Tongue (tissue), 2 donors: ENCODE data around the gene APBB1IP. TPM values are rescaled to one million over a fixed set of nuclear protein-coding genes. Genes with fewer than 3 reads are reported as not detected.
"Not testable (repeated sequence)": the region's sequence is repeated elsewhere in the genome, so short reads cannot be mapped to it uniquely, and the experiment has no call there.

ENCODE experiments used
- DNase-seq: peaks from one replicate; pipeline ENCODE4 v3.0.0-alpha.2; 2015
- total RNA-seq: library from RNA; depleted of rRNA; stranded (reverse); fragments of >200 nt; gene quantifications from one replicate; pipeline ENCODE4 v1.2.3, GENCODE V29; 2014

APBB1IP gene
- total RNA-seq, 1 donor from 2014 or later = 2.7 TPM

DNA sequence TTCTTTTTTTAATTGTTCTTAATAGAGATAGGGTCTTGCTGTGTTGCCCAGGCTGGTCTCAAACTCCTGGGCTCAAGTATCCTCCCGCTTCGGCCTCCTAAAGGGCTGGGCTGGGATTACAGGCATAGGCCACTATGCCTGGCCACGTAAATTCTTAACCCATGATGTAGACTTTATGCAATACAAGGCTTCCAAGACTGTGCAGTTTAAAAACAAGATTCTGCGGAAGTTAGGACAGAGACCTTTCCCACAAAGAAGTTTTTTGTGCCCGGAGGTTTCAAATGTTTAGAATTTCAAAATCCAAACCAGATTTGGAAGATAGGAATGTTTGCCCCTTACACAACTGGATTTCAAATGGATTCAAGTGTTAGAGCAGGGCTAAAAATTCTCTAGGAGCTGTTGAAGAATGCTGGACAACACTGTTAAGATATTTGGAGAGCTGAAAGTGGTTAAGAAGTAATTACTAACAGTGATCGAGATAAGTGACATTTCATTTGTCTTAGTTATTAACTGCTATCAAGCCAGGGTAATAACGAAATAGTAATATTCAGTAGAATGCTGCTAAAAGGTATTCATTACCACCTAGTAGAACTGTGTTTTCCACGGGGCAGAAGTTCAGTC, 7.4 kb downstream of the APBB1IP start:
- no peak for DNase-seq

DNA sequence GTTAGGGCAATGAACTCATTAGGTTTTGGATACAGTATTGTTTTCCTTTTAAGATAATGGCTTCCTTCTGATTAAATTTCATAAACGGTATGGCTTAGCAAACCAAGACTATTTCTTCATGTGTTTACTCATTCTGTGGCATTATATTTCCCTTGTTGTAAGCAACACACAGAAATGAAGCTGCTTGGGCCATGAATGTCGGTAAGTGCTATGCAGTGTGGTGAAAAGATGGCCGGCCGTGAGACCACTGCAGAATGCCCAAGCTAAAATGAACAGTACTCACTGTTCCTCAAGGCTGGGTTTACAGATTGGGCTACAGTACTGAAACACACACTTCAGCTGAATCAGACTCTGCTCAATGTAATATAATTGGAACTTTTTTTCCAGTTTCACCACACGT, 8.1 kb downstream of the APBB1IP start:
- DNase-seq = no peak

DNA sequence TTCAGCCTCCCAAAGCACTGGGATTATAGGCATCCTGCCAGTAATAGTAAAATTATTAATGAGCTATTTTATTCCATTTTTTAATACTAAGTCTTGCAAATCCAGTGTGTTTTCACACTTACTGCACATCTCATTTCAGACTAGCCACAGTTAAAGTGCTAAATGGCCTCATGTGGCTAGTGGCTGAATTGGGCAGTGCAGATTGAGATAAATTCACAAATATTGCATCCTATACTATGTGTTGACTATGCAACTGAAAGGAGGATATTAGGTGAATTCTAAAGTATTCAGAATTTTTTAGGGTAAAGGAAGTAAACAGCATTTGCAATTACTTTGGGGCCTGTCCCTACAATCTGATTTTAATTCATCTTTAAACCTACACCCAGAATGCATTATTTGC, 10.2 kb downstream of the APBB1IP start:
- DNase-seq = no peak

DNA sequence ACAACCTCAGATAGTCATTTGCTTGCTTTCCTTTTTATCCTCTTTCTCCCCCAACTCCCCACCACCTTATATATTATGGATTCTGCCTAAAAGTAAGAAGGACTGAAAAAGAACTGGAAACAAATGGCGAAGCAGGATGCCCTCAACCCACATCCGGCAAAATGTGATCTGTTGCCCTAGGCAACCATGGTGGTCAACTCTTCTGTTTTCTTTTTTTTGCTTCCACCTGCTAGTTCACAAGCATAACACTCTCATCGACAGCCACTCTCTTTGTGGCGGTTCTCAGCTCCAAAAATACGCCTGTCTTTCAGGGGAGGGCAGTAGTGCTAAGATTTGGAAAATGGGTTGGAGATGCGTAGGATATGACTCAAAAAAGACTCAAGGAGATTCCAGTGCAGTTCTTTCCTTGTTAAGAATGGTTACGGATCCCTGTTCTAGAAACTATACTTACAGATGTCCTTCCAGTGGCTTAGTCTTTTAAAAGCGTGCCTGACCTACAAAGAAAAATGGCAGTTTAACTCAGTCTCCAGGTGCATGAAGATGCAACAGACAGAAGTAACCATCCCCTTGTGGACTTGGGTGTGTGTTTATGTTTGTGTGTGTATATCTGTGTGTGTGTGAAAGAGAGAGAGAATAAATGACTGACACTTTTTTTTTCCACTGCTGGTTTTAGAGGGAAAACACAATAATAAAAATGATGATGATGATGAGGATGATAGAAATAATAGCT, 10.7 kb downstream of the APBB1IP start:
- no peak for DNase-seq

DNA sequence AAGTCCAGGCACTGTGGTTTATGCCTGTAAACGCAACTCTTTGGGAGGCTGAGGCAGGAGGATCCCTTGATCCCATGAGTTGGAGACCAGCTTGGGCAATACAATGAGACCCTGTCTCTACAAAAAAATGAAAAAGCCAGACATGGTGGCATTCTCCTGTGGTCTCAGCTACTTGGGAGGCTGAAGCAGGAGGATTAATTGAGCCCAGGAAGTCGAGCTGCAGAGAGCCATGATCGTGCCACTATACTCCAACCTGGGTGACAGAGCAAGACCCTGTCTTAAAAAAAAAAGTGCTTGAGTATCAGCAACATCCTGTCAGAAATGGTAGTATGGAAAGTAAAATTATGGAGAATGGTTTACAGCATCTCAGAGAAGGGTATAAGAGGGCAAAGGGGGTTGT, 11.6 kb downstream of the APBB1IP start:
- no peak for DNase-seq

DNA sequence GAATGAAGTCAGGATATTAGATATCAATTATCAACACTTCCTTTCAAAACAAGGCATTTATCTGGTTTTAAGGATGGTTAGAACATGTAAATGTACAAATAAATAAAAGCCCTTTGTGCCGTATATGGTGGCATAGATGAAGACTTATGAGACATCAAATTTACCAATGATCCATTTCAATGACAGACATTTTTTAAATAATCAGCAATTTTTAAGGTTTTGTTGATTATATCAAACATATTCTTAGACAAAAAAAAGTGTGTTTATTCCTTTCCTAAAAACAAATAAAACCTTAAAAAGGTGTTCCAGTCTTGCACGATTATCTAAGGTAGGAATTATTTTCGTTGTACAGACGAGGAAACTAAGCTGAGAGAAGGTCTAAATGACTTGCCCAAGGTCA, 13.8 kb downstream of the APBB1IP start:
- no peak for DNase-seq

DNA sequence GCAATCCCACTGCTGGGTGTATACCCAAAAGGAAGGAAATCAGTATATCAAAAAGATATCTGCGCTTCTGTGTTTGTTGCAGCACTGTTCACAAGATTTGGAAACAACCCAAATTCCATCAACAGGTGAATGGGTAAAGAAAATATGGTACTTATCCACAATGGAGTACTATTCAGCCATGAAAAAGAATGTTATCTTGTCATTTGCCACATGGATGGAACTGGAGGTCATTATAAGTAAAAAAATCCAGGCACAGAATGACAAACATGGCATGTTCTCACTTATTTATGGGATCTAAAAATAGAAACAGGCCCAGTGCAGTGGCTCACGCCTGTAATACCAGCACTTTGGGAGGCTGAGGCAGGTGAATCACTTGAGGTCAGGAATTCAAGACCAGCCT, 15.7 kb downstream of the APBB1IP start:
- no peak for DNase-seq

DNA sequence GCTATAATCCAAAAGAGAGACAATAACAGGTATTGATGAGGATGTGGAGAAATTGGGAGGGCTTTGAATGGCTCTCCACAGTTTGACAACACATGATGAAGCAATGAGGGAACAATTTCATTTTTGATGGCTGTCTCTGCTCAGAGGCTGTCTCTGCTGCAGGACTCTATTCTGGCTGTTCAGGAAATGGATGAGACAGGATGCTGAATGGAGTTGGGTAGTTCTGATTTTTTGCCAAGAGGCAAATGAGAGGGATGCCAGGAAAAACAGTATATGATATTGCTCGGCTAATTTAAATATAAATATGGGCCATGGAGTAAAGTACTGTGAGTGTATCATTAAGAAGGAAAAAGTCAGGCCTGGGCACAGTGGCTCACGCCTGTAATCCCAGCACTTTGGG, 16.8 kb downstream of the APBB1IP start:
- no peak for DNase-seq

DNA sequence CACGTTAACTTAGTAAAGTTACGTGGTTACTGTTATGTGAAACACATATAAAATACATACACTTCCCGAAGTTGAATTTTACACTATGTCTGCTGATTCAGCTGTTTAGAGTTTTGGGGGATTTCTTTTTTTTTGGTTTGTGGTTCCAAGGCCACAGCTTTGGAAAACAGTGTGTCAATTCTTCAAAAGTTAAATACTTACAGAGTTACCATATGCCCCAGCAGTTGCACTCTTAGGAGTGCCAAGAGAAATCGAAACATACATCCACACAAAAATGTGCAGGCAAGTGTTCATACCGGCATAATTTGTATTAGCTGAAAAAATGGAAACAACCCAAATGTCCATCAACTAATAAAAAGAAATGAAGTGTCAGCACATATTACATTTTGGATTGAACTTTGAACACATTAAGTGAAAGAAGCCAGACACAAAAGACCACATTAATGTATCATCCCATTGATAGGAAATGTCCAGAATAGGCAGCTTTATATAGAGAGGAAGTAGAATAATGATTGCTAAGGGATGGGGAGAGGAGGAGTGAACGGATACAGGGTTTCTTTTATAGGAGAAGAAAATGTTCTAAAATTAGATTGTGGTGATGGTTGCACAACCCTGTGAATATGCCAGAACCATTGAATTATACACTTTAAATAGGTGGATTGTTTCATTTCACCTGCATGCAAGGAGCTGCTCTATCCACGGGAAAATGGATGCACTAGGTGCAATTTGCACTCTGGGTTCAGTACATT, 17.6 kb downstream of the APBB1IP start:
- DNase-seq = no peak

DNA sequence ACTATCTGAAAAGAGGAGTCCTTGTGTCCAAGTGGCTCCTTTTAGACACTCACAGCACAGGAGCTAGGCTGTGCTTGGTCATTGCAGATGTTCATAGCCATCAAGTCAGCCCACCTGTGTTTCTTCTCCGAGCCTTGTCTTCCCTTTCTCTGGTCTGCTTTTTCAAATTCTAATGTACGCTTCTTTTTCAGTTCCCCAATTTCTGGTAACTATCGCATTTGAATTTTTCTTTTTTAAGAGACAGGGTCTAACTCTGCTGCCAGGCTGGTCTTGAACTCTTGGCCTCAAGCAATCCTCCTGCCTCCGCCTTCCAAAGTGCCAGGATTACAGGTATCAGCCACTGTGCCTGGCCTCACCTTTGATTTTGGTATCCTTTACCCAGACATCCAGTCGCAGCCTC, 18.9 kb downstream of the APBB1IP start:
- DNase-seq = no peak

DNA sequence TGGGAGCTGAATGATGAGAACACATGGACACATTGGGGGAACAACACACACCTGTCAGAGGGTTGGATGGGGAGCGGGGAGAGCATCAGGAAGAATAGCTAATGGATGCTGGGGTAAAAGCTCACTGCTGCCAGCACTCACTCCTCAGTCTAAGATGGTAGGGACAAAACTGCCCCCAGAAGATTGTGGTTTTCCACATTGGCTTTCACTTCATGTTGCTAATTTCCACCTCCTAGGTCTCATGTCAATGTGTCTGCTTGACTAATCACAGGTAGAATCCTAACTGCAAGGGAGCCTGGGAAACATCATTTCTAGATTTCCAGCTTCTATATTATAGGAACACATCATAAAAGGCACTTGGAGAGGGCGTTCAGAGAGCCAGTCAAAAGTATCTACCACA, 22.6 kb downstream of the APBB1IP start:
- no peak for DNase-seq

DNA sequence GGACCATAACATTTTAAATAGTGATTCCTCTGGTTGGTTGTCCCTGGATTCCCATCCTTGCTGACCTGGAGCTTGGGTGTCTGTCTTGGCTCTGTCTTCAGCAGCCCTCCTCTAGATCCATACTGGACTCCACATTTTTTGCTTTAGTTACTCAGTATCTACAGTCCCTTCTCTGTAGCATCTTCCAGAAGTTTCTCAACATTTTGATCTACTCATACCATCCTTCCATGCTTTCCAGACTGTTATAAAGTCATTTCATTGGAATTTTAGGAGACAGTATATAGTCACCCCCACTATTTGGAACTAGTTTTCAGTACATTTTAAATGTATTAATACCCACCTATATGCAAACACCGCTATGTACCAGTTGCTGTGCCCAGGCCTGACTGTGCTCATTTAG, 25.8 kb downstream of the APBB1IP start:
- no peak for DNase-seq

DNA sequence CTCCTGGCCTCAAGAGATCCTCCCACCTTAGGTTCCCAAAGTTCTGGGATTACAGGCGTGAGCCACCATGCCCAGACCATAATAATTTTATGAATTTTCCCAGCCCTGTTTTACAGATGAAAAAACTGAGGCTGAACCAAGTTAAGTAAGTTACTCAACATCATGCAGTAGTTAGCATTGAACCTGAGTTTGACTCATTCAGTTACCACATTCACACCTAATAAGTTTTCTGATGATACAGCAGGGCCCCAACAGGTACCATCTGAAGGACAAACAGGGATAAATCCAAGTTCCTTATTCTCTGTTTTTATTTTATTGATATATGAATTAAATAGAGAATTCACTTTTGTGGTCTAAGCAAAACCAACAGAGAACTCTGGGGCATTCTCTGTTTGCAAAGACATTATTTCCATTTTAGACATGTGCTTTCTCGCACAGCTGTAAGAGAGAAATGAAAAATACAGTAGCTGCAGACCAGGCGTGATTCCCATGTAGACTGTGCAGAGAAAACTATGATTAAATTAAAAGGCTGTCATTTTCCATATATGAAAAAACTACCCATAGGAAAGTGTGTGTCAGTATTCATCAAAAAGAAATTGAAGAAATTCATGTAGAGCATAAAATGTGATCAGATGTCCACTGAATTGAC, 26.6 kb downstream of the APBB1IP start:
- DNase-seq = no peak

DNA sequence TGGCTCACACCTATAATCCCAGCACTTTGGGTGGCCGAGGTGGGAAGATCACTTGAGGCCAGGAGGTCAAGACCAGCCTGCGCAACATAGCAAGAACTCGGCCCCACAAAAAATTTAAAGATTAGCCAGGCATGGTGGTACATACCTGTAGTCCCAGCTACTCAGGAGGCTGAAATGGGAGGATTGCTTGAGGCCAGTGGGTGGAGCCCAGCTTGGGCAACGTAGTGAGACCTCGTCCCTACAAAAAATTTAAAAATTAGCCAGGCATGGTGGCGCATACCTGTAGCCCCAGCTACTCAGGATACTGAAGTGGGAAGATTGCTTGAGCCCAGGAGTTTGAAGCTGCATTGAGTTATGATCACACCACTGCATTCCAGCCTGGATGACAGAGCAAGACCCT, 28.4 kb downstream of the APBB1IP start:
- DNase-seq = not testable (repeated sequence)

DNA sequence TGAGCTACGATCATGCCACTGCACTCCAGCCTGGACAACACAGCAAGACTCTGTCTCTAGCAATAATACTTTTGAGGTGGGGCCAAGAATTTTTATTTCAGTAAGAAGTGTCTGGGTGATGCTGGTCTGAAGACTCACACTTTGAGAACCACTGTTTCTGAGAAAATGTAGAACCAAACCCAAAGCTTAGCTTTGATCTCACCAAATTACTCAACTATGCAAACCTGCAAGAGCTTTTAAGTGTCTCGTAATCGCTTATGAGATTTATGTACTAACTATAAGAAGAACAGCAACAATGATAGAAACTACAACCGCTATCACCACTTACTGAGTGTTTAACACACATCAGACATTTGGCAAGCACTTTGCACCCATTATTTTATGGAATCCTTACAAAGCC, 29.5 kb downstream of the APBB1IP start:
- DNase-seq = no peak

DNA sequence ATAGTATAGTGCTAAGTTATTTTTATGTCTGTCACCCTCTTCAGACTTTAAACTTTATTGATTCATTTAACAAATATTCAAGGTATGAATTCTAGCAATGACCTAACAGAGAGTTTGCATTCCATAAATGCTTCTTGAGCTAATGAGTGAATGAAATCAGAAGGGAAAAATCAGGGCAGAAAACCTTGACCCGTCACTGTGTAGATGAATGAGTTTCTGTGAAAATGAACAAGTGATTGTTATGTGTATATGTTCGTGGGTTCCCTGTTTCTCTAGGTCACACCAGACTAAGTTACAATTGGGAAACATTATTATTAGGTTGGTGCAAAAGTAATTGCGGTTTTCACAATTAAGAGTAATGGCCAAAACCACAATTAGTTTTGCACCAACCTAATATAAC, 30.1 kb downstream of the APBB1IP start:
- no peak for DNase-seq

DNA sequence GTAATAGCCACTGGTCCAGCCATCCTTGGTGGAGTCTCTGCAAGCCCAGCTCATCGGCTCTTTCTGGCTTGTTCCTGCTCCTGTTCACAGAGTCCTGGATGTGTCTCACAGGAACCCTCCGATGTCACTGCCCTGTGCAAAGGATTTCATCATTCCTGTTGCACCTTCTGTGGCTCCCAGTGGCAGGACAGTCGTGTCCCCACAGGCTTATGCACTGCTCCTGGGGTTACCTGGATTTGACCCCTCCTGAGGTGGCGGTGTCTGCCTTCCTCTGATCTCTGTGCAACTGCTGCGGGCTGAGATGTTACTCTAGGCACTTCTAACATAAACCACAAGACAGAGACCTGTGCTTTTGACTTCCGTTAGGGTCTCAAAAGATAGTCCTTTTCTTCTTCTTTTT, 30.6 kb downstream of the APBB1IP start:
- no peak for DNase-seq

DNA sequence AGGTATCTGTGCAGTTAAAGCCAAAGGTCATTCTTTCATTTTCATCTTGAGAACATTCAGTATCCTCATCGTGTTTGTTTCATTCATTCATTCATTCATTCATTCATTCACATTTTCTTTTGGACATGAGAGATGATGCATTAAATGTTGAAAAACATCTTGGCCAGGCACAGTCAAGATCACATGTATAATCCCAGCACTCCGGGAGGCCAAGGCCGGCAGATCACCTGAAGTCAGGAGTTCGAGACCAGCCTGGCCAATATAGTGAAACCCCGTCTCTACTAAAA, 34.3 kb downstream of the APBB1IP start:
- DNase-seq = no peak

DNA sequence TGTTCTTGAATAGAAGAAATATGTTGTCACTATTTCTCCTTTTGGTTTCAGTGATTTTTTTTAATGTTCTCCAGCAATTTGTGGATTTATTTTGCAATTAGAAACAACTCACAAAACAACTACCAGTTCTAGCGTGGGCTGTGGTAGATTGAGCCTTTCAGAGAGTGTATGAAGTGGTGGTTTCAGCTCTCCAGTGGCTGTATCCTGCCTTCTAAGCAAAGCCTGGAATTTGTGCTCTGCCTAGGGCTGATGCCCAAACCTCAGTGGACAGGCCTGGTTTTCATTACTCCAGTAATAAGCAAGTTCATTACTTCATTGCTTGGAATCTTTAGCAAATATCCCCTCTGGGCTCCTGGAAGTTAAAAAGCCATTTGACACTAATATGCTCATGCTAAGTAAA, 35.9 kb downstream of the APBB1IP start:
- no peak for DNase-seq

DNA sequence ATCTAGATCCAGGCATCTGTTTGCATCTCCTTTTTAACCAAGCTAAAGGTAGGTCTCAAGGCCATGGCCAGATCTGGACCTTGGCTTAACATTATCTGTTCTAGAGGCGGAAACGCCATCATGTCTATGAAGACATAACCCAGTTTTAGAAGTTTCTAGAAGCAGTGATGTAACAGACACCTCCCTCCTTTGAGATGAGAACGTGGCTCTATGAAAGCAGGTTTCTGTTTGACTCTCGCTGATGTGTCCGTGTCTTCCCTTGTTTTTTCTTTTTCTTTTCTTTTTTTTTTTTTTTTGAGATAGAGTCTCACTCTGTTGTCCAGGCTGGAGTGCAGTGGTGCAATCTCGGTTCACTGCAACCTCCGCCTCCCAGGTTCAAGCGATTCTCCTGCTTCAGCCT, 36.7 kb downstream of the APBB1IP start:
- DNase-seq = not testable (repeated sequence)

DNA sequence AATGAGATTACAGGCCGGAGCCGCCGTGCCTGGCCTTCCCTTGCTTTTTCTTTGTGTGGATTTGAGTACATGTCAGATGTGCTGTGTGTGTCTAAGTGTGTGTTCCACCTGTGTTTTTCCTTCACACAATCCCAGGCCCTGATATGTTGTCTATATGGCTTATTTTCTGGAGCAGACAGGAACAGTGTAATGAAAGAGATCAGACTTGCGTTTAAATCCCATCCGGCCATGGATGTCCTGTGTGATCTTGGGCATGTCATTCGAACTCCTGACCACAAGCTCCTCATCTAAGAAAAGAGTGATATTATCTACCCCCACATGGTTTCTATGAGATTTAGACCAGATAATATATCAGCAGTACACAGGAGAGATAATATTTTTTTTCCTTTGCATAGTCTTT, 37.2 kb downstream of the APBB1IP start:
- DNase-seq = no peak

DNA sequence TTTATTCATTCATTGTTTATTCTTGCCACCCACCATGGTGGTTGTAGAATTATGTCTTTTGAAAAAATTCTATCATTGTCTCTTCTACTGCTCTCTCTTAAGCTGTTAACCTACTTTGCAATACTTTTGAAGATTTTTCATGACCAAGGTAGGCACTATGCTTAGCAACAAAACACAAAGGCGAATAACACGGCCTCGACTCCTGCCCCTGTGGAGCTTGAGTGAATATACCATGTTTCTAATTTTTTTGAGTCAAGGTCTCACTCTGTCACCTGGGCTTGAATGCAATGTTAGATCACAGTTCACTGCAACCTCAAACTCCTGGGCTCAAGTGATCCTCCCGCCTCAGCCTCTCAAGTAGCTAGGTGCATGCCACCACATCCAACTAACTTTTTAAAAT, 39.4 kb downstream of the APBB1IP start:
- DNase-seq = no peak

DNA sequence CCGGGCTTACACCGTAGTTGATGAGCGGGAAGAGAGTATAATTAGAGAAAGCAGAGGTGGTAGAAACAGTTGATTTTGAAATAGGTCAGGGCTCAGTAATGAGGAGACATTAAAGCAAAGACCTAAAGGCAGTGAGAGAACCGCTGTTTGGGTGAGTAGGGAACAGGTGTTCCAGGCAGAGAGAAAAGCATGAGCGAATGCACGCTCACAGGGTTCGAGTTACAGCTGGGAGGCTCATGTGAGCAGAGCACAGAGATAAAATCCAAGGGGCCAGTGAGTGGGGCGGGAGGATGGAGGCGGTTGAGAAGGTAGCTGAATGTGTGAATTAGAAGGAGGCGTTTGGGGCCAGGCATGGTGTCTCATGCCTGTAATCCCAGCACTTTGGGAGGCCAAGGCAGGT, 39.9 kb downstream of the APBB1IP start:
- DNase-seq = no peak
